ENCODE data around the gene CD52. TPM values are rescaled to one million over a fixed set of nuclear protein-coding genes. Genes with fewer than 3 reads are reported as not detected.
A peak's percentile ranks its signal among the peaks of the same experiment; 100 is the strongest.

The CD52 gene
- total and polyA plus RNA-seq, 2 of the 13 experiments (the other 11 are each of a cell fraction or from before 2014, with no cell fraction given): 0.32 TPM; not detected in 1

DNA sequence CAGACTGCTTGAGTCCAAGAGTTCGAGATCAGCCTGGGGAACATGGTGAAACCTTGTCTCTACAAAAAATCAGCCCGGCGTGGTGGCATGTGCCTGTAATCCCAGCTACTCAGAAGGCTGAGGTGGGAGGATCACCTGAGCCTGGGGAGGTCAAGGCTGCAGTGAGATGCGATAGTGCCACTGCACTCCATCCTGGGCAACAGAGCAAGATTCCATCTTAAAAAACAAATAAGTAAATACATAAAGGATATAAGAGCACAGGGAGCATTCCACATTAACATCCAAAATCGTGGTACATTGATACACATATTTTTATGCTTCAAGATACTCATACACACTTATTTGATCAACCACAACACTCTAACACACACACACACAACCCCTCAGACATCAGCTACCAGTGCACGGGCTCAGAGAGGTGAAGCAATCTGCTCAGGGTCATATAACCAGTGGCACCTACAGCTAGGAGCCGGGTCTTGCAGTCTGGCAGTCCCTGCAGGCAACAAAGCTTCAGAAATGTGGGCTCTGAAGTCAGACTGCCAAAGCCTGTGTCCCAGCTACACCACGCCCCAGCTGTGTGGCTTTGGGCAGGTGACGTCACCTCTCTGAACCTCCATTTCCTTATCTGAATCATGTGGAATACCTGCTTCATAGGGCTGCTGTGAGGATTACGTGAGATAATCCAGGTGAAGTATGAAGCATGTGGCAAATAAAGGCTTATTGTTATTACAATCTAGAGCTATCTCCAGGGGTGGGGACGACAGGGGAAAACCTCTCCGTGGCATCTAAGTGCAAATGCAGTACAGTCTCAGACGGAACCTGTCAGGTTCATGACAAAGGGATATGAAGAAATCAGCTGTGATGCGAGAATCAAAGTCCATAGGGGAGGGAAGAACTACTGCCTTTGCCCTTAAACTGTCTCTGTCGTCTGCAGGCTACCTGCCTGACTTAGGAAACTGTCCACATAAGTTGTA, 40.9 kb downstream of the CD52 start (continued):
- TF ChIP-seq, protein P1, sequence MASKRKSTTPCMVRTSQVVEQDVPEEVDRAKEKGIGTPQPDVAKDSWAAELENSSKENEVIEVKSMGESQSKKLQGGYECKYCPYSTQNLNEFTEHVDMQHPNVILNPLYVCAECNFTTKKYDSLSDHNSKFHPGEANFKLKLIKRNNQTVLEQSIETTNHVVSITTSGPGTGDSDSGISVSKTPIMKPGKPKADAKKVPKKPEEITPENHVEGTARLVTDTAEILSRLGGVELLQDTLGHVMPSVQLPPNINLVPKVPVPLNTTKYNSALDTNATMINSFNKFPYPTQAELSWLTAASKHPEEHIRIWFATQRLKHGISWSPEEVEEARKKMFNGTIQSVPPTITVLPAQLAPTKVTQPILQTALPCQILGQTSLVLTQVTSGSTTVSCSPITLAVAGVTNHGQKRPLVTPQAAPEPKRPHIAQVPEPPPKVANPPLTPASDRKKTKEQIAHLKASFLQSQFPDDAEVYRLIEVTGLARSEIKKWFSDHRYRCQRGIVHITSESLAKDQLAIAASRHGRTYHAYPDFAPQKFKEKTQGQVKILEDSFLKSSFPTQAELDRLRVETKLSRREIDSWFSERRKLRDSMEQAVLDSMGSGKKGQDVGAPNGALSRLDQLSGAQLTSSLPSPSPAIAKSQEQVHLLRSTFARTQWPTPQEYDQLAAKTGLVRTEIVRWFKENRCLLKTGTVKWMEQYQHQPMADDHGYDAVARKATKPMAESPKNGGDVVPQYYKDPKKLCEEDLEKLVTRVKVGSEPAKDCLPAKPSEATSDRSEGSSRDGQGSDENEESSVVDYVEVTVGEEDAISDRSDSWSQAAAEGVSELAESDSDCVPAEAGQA (IDR thresholded peaks at IDR 0.05; ENCODE audit: low read depth): peak; percentile 63; the same call in 1 of the 2 replicates
- TF ChIP-seq, protein P1 (CRISPR knock-in tag; IDR thresholded peaks at IDR 0.05; ENCODE audit: borderline replicate concordance): no peak
- TF ChIP-seq ZNF619 (CRISPR knock-in tag; IDR thresholded peaks at IDR 0.05) (no peak), SMC3 (IDR thresholded peaks at IDR 0.05; ENCODE audit: low read length) (peak; percentile 28; the same call in 1 of the 2 replicates), CREM (IDR thresholded peaks at IDR 0.05) (peak; percentile 66; the same call in 1 of the 2 replicates), CREM (CRISPR knock-in tag; IDR thresholded peaks at IDR 0.05) (no peak)

Measured in HepG2 (cell line).